ENCODE data around the gene HOXB2. TPM values are rescaled to one million over a fixed set of nuclear protein-coding genes. Genes with fewer than 3 reads are reported as not detected.
A peak's percentile ranks its signal among the peaks of the same experiment; 100 is the strongest.
"Not testable (repeated sequence)": the region's sequence is repeated elsewhere in the genome, so short reads cannot be mapped to it uniquely, and the experiment has no call there.

Gene HOXB2
- total RNA-seq, 1 donor from 2014 or later: 4.1 TPM

- DNase-seq: no peak
These were observed 30.4 kb downstream of the HOXB2 start for GRCh38 chr17:48514477-48514876.

DNA sequence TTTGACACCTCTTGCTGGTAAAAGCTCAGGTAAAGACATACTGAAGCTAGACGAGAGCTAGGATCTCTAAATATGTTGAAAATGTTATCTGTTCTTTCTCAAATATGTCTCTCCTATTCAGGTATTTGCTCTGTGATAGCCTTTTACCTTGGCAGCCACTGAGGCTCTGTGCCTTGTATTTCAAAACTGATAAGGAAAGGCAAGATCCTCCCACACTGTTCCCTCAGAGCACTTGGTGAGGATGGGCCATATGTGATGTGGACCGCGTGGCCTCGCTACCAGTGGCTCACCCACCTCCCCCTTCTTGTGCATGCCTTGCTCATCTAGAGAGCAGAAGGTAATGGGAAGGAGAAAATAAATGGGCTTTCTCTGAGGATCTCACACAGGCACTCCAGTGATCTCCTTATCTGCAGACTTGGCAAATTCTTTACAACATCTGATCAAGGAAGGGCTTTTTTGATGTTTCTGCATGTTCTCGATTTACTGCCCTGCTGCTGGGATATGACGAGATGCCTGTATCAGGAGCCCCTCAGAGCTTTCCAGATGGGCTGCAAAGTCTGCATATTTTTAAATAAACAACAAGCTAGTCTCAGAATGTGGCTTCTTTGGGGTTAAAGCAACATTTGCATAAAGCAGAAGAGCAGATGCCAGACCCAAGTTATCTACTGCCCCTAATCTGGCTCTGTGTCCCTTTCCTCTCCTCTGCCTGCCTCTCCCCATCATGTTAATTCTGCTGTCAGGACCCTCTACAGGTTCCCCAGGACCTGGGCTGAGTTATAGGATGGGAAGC, 31.0 kb downstream of the HOXB2 start:
- DNase-seq: no peak

GRCh38 chr17:48513097-48513496, 31.8 kb downstream of the HOXB2 start:
- DNase-seq: no peak

GRCh38 chr17:48510761-48511604, 33.9 kb downstream of the HOXB2 start:
- no peak for DNase-seq

GRCh38 chr17:48510381-48510760, 34.5 kb downstream of the HOXB2 start:
- DNase-seq: no peak

GRCh38 chr17:48509708-48510107, 35.2 kb downstream of the HOXB2 start:
- not testable (repeated sequence) for DNase-seq

DNA sequence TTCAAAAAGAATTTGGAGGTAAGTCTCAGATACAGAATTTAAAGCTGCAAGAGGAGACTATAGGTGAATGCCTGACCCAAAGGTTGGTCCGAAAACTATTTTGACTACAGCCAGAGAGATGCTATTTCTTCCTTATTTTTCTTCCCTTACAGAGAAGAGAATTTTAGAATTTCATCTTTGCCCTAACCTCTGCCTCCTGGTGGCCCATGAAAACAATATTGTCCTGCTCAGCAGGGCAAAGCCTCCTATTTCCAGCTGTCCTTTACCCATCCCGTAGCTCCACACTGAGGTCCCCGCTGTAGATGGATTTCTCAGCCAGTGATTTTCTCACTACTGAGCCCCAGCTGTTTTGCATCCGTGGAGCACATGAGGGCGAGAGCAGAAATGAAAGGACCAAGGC, 38.7 kb downstream of the HOXB2 start:
- no peak for DNase-seq

DNA sequence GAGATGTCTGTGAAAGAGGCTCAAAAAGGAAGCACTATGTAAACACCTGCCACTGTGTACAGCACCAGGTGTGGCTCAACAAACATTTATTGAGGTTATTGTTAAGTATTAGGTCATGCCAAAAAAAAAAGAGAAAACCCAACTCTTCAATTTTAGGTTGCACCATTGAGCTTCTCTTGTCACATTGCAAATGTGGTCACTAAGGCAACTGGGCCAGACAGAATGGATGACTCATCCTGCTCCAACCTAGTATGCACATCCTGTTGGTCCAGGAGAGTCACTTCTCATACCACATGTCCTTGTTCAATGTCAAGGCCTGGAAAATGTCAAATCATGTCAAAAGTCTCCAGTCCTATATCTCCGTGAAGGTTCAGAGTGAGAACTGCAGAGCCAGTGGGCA, 39.1 kb downstream of the HOXB2 start:
- no peak for DNase-seq

GRCh38 chr17:48504953-48505352, 40.0 kb downstream of the HOXB2 start:
- DNase-seq: no peak

- DNase-seq: no peak
These were observed 41.2 kb downstream of the HOXB2 start for GRCh38 chr17:48503747-48504146.

GRCh38 chr17:48502901-48503300, 42.0 kb downstream of the HOXB2 start:
- DNase-seq: no peak

DNA sequence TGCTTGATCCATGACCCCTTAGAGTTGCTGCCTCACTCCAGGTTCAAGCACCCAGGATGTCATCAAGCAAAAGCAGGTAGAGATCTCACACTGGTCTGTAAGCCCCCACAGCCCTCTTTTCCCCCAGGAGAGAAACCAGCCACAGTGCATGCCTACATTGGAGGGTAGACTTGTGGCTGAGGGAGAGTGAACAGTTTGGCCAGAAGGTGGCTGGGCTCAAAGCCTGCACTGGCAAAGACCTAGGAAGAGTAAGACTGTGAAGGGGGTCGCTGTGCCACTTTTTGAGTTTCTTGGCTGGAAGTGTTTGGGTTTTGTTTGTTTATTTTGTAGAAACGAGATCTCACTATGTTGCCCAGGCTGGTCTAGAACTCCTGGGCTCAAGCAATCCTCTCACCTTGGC, 42.6 kb downstream of the HOXB2 start:
- DNase-seq: no peak

GRCh38 chr17:48500435-48501426, 44.2 kb downstream of the HOXB2 start:
- DNase-seq: no peak

DNA sequence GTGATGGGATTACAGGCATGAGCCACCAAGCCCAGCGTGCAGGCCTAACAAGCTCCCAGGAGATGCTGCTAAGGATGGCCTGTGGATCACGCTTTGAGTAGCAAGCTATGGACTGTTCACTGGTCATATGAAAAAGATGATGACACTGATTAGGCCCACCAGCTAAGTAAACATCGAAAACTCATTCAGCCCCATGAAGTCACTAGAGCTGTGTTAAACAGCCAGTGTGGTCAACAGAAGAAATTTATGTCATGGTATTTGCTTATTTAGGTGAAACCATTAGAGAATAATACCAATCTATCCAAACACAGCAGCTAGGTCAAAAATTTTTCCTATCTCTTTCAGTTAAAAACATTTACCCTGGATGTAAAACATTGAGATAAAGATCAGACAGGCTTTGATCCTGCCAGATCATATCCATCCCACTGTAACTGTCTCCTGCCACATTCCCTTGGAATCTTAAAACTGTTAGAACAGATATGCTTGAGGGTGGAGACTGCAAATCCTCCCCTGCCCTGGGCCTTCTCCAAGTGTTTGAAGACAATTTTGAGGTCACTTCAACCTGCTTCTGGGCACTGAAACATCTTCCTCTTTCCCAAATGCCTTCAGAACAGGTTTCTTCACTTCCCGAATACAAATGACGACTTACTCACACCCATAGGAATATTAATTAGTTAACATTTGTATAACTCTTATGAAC, 45.0 kb downstream of the HOXB2 start:
- no peak for DNase-seq

- DNase-seq: no peak
These were observed 45.7 kb downstream of the HOXB2 start for GRCh38 chr17:48499248-48499647.

DNA sequence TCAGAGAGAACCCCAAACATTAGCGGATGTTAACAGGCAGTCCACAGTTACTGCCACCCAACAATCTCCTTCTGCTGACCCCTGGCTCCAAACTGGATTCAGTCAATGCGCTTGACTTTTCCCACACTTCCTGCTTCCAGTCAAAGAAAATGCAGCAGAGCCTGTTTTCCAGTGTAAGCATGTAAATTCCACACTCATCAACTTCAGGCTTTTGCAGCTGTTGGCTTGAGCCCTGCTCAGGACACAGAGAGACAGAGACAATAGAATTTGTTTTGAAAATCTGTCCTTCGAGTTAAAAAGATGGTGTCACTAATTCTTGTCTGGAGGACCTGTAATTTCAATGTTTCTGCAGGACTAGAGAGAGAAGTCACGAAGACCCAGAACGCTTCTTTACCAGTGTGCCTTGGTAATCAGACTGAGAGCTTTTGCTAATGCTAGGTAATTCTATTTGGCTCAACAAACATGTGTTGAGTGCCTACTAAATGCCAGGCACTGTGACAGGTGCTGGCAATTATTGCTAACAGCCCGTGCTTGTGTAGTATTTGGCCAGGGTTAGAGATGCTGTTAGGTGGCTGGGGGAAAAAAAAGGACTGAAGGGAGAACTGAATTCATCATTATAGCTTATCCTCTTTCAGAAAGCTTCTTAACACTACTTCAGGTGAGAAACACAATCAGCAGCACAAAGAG, 46.6 kb downstream of the HOXB2 start:
- DNase-seq: peak; percentile 61

DNA sequence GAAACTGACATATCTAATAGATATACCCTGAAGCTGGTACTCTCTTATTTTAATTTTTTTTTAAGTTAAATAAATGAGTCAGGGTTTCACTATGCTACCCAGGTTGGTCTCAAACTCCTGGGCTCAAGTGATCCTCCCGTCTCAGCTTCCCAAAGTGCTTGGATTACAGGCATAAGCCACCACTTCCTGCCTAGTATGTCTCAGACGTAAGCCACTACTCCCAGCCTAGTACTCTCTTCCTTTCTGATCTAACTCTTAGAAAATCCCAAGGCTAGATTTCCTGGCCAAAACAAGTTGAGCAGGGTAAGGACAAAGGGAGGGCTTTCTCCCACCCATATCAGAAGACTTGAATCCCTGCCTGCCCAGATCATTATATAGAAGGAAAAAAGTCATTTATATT, 47.8 kb downstream of the HOXB2 start:
- DNase-seq: no peak

DNA sequence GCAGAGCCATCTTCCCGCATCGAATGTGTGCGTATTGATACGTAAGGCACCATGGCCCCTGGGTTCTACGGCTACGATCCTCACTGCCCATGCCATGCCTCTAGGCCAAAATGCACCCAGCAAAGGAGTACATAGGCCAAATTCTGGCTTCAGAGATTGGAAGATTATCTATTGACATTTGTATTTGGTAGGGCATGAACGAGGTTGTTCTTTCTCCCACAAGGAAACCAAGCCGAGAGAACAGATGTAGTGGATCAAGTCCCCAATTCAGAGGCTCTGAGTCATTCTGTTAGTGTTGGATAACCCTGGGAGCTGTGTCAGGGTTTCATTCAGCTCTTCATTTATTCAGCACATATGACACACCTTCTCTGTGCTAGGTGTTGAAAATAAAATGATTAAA, 50.6 kb downstream of the HOXB2 start:
- no peak for DNase-seq
